BLaER1 treated with 17β-estradiol and CSF1 and Interleukin-3, amounts not matched to agents 10 nM and 100 nM (cell line): Measurements from ENCODE around the gene DLGAP4.

Experiments used
- H3K27ac ChIP-seq, 11 experiments: shearing (Covaris generic); formaldehyde crosslinking; 2 replicates each; pipeline ENCODE4 v1.8.1; 2022
- H3K27me3 ChIP-seq, 11 experiments: shearing (Covaris generic); formaldehyde crosslinking; 2 replicates each; pipeline ENCODE4 v1.8.1; 2022
- H3K36me3 ChIP-seq, 11 experiments: shearing (Covaris generic); formaldehyde crosslinking; 2 replicates each; pipeline ENCODE4 v1.8.1; 2022
- H3K4me1 ChIP-seq, 10 experiments: shearing (Covaris generic); formaldehyde crosslinking; 2 replicates each; pipeline ENCODE4 v1.8.1; 2022
- H3K4me2 ChIP-seq, 11 experiments: shearing (Covaris generic); formaldehyde crosslinking; 2 replicates each; pipeline ENCODE4 v1.8.1; 2022
- H3K4me3 ChIP-seq, 10 experiments: shearing (Covaris generic); formaldehyde crosslinking; 2 replicates each; pipeline ENCODE4 v1.8.1; 2022
- H3K9ac ChIP-seq, 11 experiments: shearing (Covaris generic); formaldehyde crosslinking; 2 replicates each; pipeline ENCODE4 v1.8.1; 2022
- H3K9me3 ChIP-seq, 11 experiments: shearing (Covaris generic); formaldehyde crosslinking; replicated peaks in 1 of 11; 2 replicates each; pipeline ENCODE4 v1.8.1; 2022
- H4K20me1 ChIP-seq, 11 experiments: shearing (Covaris generic); formaldehyde crosslinking; 2 replicates each; pipeline ENCODE4 v1.8.1; 2022
- Cebpa-rat ChIP-seq, 11 experiments: shearing (Covaris generic); IDR thresholded peaks; 2 replicates each; pipeline ENCODE4 v1.8.1; 2022

The DLGAP4 gene

DNA sequence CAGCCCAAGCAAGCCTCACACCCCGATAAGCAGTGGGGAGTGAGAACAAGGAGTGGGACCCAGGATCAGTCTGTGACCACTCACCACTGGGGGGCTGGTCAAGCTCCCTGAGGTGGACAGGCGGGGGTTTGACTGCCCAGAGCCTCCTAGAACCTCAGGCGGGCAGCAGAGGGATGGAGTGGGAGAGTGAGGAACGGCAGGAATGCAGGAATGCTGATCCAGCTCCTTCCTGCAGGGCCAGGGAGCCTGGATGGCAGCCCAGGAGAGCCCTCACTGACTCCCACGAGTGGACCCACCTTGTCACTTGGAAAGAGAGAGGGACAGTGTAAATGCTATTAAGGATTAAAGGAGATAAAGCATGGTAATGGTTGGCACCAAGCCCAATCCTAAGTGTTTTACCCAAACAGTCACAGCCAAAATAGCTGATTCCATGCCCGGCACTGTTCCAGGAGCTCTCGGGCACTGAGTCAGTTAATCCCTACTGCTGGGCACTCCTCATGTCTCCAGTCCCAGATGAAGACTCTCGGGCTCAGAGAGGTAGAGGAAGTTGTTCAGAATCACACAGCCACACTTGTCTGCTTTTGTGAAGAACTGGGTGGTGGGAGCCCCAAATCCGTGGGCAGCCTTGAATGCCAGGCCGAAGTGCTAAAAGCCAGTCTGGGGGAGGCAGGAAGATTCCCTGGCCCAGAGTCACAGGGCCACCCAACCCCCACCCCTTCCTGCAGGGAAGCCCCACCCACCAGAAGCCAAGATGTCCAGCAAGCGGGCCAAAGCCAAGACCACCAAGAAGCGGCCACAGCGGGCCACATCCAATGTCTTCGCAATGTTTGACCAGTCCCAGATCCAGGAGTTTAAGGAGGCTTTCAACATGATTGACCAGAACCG lies 238.2 kb downstream of the DLGAP4 start:
- no peak overlapping the region for H3K9ac ChIP-seq
- H3K27ac ChIP-seq = no peak overlapping the region
- H4K20me1 ChIP-seq = no peaks in the 10 kb centered on the region; a peak in 2 of 22 replicates
- H3K4me1 ChIP-seq = peaks cover 0 to 20% (median 8%) of the 10 kb centered on the region in 10 experiments; a peak in 7 of 20 replicates
- H3K36me3 ChIP-seq = no peaks in the 10 kb centered on the region
- no peaks in the 10 kb centered on the region for H3K9me3 ChIP-seq
- no peak overlapping the region for H3K4me3 ChIP-seq
- TF ChIP-seq Cebpa-rat (IDR thresholded peaks at IDR 0.05) = no peak
- peaks cover 0 to 14% (median 0%) of the 10 kb centered on the region in 11 experiments; a peak in 5 of 22 replicates for H3K27me3 ChIP-seq
- no peak overlapping the region for H3K4me2 ChIP-seq

DNA sequence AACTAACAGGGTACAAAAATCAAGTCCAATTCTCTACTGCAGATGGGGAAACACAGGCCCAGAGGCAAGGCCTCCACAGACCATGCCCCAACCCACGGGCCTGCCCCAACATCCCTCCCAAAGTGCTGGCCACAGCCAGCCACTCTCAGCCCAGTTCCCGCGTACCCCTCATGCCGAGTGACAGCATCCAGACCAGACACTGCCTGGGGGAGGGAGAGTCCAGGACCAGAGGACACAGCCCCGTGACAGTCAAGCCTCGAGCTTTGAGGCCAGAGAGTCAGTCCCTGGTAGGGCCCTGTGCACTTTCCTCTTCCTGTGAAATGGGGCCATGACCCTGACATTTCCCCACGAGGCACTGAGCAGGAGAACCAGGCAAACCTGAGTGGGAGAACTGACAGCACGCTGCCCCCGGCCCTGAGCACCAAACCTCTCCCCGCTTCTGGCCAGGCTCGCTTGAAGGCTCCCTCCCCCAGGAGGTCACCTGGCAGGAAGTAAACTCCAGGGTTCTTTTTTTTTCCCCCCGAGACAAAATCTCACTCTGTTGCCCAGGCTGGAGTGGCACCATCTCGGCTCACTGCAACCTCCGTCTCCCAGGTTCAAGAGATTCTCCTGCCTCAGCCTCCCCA lies 240.1 kb downstream of the DLGAP4 start:
- no peak for TF ChIP-seq Cebpa-rat (IDR thresholded peaks at IDR 0.05)
- Histone ChIP-seq H4K20me1 (no peaks in the 10 kb centered on the region; a peak in 2 of 22 replicates), H3K4me2 (no peak overlapping the region; a peak in 1 of 22 replicates)

DNA sequence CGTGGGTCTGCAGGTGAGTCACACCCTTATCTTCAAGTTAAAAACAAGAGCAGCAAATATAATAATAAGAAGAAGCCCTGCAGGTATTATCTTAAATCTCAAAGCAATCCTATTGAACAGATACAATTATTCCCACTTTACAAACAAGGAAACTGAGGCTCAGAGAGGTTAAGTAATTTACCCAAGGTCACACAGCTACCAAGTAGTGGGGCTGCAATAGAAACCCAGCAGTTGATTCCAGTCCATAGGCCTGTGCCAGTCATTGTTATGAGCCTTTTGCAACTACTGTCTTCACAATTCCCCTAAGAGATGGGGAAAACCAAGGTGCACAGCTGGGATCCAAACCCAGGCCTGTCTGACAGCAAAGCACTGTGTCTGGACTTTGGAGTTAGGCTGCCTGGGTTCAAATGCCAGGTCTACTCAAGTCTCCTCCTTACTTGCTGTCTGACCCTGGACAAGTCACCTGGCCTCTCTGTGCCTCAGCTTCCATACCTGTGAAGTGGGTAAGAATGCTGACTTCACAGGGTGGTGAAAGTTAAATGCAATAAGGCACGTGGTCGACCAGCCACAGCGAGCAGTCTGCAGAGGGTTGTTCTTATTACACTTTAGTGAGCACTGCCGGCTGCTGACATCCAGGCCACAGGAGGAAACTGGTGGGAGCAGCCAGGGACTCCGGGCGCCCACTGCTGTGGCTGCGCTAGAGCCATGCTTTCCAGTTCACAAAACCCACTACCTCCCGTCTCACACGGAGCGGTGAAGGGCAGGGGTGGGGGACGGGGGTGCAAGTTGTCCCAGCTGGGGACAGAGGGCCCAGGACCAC lies 241.3 kb downstream of the DLGAP4 start:
- Histone ChIP-seq H3K27ac (no peak overlapping the region), H3K27me3 (no peaks in the 10 kb centered on the region), H3K4me2 (no peak overlapping the region), H3K36me3 (no peaks in the 10 kb centered on the region), H3K4me1 (peaks cover 0 to 20% (median 6%) of the 10 kb centered on the region in 10 experiments; a peak in 6 of 20 replicates), H3K9ac (no peak overlapping the region), H3K4me3 (no peak overlapping the region), H3K9me3 (no peaks in the 10 kb centered on the region), H4K20me1 (no peaks in the 10 kb centered on the region; a peak in 1 of 22 replicates)
- TF ChIP-seq Cebpa-rat (IDR thresholded peaks at IDR 0.05) = no peak

More for the DNA sequence above, 240.1 kb downstream of the DLGAP4 start:
- Histone ChIP-seq H3K27ac (no peak overlapping the region), H3K4me3 (no peak overlapping the region), H3K9ac (peak overlapping the region in 1 of 11 experiments; percentile 19; a peak in 1 of 22 replicates), H3K36me3 (no peaks in the 10 kb centered on the region), H3K4me1 (peaks cover 0 to 20% (median 8%) of the 10 kb centered on the region in 10 experiments; a peak in 7 of 20 replicates), H3K27me3 (peaks cover 0 to 6% (median 0%) of the 10 kb centered on the region in 11 experiments; a peak in 3 of 22 replicates), H3K9me3 (no peaks in the 10 kb centered on the region)

DNA sequence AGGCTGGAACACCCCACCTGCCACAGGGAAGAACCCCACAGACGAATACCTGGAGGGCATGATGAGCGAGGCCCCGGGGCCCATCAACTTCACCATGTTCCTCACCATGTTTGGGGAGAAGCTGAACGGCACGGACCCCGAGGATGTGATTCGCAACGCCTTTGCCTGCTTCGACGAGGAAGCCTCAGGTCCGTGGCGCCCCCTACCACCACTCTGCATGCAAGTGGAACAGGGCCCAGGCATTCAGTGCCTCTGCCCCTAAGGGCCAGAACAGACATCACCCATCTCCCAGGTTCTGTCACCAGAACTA lies 241.8 kb downstream of the DLGAP4 start:
- Histone ChIP-seq H4K20me1 (no peaks in the 10 kb centered on the region; a peak in 1 of 22 replicates), H3K27ac (no peak overlapping the region), H3K36me3 (no peaks in the 10 kb centered on the region), H3K4me2 (no peak overlapping the region), H3K27me3 (no peaks in the 10 kb centered on the region), H3K9me3 (no peaks in the 10 kb centered on the region), H3K9ac (no peak overlapping the region), H3K4me1 (peaks cover 0 to 16% (median 4%) of the 10 kb centered on the region in 10 experiments; a peak in 6 of 20 replicates), H3K4me3 (no peak overlapping the region)
- no peak for TF ChIP-seq Cebpa-rat (IDR thresholded peaks at IDR 0.05)

DNA sequence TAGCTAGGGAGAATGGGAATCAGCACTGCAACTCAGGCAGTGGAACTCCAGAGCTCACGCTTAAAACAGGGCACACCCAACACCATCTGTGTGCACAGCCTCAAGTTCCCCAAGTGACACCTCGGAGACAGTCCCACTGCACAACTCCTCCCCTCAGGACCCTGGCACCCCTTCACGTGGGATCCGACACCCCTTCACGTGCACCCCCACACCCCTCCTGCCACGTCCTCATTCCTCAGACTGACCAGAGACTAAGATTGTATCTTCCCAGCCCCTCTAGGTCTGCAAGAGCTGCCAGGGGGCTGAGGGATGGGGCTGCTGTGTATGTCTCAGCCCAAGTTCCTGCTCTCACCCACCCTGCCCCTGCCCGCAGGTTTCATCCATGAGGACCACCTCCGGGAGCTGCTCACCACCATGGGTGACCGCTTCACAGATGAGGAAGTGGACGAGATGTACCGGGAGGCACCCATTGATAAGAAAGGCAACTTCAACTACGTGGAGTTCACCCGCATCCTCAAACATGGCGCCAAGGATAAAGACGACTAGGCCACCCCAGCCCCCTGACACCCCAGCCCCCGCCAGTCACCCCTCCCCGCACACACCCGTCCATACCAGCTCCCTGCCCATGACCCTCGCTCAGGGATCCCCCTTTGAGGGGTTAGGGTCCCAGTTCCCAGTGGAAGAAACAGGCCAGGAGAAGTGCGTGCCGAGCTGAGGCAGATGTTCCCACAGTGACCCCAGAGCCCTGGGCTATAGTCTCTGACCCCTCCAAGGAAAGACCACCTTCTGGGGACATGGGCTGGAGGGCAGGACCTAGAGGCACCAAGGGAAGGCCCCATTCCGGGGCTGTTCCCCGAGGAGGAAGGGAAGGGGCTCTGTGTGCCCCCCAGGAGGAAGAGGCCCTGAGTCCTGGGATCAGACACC lies 242.8 kb downstream of the DLGAP4 start:
- no peak overlapping the region for H3K27ac ChIP-seq
- H3K4me2 ChIP-seq = no peak overlapping the region
- no peak overlapping the region for H3K9ac ChIP-seq
- H3K27me3 ChIP-seq = no peaks in the 10 kb centered on the region
- H3K4me1 ChIP-seq = peaks cover 0 to 20% (median 0%) of the 10 kb centered on the region in 10 experiments; a peak in 5 of 20 replicates
- TF ChIP-seq Cebpa-rat (IDR thresholded peaks at IDR 0.05) = no peak
- no peak overlapping the region for H3K4me3 ChIP-seq
- H3K36me3 ChIP-seq = no peaks in the 10 kb centered on the region
- H4K20me1 ChIP-seq = no peaks in the 10 kb centered on the region; a peak in 1 of 22 replicates
- H3K9me3 ChIP-seq = no peaks in the 10 kb centered on the region

DNA sequence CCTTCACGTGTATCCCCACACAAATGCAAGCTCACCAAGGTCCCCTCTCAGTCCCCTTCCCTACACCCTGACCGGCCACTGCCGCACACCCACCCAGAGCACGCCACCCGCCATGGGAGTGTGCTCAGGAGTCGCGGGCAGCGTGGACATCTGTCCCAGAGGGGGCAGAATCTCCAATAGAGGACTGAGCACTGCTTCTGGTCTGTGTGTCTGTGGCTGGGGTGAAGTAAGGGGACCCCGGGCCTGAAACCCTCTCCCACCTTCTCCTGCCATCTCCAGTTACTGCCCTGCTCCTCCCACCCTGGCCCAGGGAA lies 243.4 kb downstream of the DLGAP4 start:
- Histone ChIP-seq H4K20me1 (no peaks in the 10 kb centered on the region; a peak in 1 of 22 replicates), H3K4me1 (peaks cover 0 to 20% (median 0%) of the 10 kb centered on the region in 10 experiments; a peak in 5 of 20 replicates), H3K4me3 (no peak overlapping the region), H3K9me3 (no peaks in the 10 kb centered on the region), H3K27me3 (no peaks in the 10 kb centered on the region), H3K27ac (no peak overlapping the region; a peak in 1 of 22 replicates), H3K4me2 (no peak overlapping the region), H3K9ac (no peak overlapping the region), H3K36me3 (no peaks in the 10 kb centered on the region)
- TF ChIP-seq Cebpa-rat (IDR thresholded peaks at IDR 0.05) = no peak

DNA sequence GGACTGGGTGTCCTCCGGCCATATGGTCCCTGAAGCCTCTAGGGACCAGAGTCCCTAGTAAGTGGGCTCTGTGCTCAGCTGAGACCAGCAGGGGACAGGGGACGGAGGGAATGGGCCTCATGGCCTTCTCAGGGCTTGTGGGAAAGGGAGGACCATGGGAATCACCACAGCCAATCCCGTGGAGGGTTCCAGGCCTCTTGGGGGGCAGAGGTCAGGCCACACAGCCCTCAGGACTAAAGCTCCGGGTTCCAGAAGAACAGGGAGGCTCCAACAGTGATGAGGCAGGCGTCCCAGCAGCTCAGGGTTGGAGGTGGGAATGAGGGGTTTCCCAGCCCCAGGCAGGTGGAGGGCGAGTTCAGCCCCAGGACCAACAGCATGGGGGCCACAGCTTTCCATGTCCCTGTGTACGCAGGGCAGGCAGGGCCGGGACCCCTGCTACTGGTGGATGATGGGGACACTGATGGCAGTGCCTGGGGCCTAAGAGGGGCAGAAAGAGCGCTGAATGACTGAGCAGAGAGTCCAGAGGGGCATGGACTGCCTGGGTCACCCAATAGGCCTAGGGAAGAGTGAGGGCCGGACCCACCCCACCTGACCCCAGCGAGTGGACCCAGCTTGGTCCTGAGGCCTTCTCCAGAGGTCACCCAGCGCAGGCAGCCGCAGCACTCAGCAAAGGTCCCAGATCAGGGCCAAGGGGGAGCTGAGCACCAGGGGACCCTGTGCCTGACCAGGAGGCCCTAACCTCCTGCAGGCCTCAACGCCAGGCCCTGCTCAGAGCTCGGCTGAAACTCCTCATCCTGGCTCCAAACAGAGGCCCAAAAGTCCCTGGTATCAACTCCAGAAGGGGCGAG lies 244.0 kb downstream of the DLGAP4 start:
- Histone ChIP-seq H3K9me3 (no peaks in the 10 kb centered on the region), H3K4me2 (no peak overlapping the region), H3K4me3 (no peak overlapping the region), H3K36me3 (no peaks in the 10 kb centered on the region), H3K4me1 (peaks cover 0 to 20% (median under 1%) of the 10 kb centered on the region in 10 experiments; a peak in 5 of 20 replicates), H4K20me1 (no peaks in the 10 kb centered on the region; a peak in 1 of 22 replicates), H3K9ac (no peak overlapping the region), H3K27me3 (no peaks in the 10 kb centered on the region), H3K27ac (no peak overlapping the region; a peak in 2 of 22 replicates)
- TF ChIP-seq Cebpa-rat (IDR thresholded peaks at IDR 0.05) = no peak
